ENCODE measurements around the gene EBLN2.

Gene EBLN2

GRCh38 chr3:73108750-73109149, 47.3 kb downstream of the EBLN2 start:
- H3K36me3 ChIP-seq (ENCODE audit: insufficient read depth, low read length) = no peaks in the 10 kb centered on the region
- no peaks in the 10 kb centered on the region for H3K9me3 ChIP-seq (ENCODE audit: low read length)
- H3K79me2 ChIP-seq (ENCODE audit: insufficient read depth, low read length) = no peaks in the 10 kb centered on the region
- no peaks in the 10 kb centered on the region for H3F3A ChIP-seq (ENCODE audit: insufficient read depth, low read length)
- no peaks in the 10 kb centered on the region for H4K20me1 ChIP-seq (ENCODE audit: insufficient read depth, low read length)
- no peak overlapping the region for H3K9ac ChIP-seq (ENCODE audit: low read length)
- H3K27me3 ChIP-seq (ENCODE audit: insufficient read depth, low read length) = no peaks in the 10 kb centered on the region
- no peak overlapping the region for H3K27ac ChIP-seq (ENCODE audit: low read depth, low read length, poor library complexity, severe bottlenecking)
- no peak overlapping the region for H3K4me3 ChIP-seq (ENCODE audit: low read depth, low read length, poor library complexity, severe bottlenecking)
- no peak for TF ChIP-seq CTCF (IDR thresholded peaks at IDR 0.05; ENCODE audit: low read length)
- no peak for TF ChIP-seq EZH2 (IDR thresholded peaks at IDR 0.05; ENCODE audit: borderline replicate concordance, low read length)
- H3K9me2 ChIP-seq (ENCODE audit: low read depth, low read length) = no peaks in the 10 kb centered on the region
- H3K4me1 ChIP-seq (ENCODE audit: insufficient read depth, low read length, severe bottlenecking) = no peaks in the 10 kb centered on the region
- H3K4me2 ChIP-seq (ENCODE audit: low read length) = no peak overlapping the region
- H2AFZ ChIP-seq (ENCODE audit: low read length) = no peak overlapping the region

GRCh38 chr3:73110530-73110929, 49.1 kb downstream of the EBLN2 start:
- Histone ChIP-seq H3K79me2 (ENCODE audit: insufficient read depth, low read length) (no peaks in the 10 kb centered on the region), H3K4me3 (ENCODE audit: low read depth, low read length, poor library complexity, severe bottlenecking) (no peak overlapping the region), H3K4me1 (ENCODE audit: insufficient read depth, low read length, severe bottlenecking) (no peaks in the 10 kb centered on the region), H3K4me2 (ENCODE audit: low read length) (no peak overlapping the region), H3K9me2 (ENCODE audit: low read depth, low read length) (no peaks in the 10 kb centered on the region), H3K9me3 (ENCODE audit: low read length) (no peaks in the 10 kb centered on the region), H4K20me1 (ENCODE audit: insufficient read depth, low read length) (no peaks in the 10 kb centered on the region), H3K27ac (ENCODE audit: low read depth, low read length, poor library complexity, severe bottlenecking) (no peak overlapping the region), H3K36me3 (ENCODE audit: insufficient read depth, low read length) (no peaks in the 10 kb centered on the region), H2AFZ (ENCODE audit: low read length) (no peak overlapping the region), H3K9ac (ENCODE audit: low read length) (no peak overlapping the region), H3F3A (ENCODE audit: insufficient read depth, low read length) (no peaks in the 10 kb centered on the region), H3K27me3 (ENCODE audit: insufficient read depth, low read length) (no peaks in the 10 kb centered on the region)
- TF ChIP-seq CTCF (IDR thresholded peaks at IDR 0.05; ENCODE audit: low read length) = no peak
- no peak for TF ChIP-seq EZH2 (IDR thresholded peaks at IDR 0.05; ENCODE audit: borderline replicate concordance, low read length)

All from OCI-LY1 (cell line).